ENCODE results near the gene NAGK. TPM values are rescaled to one million over a fixed set of nuclear protein-coding genes. Genes with fewer than 3 reads are reported as not detected.
A peak's percentile ranks its signal among the peaks of the same experiment; 100 is the strongest.

The NAGK gene
- total RNA-seq, 1 donor from 2014 or later: 97.4 TPM

DNA sequence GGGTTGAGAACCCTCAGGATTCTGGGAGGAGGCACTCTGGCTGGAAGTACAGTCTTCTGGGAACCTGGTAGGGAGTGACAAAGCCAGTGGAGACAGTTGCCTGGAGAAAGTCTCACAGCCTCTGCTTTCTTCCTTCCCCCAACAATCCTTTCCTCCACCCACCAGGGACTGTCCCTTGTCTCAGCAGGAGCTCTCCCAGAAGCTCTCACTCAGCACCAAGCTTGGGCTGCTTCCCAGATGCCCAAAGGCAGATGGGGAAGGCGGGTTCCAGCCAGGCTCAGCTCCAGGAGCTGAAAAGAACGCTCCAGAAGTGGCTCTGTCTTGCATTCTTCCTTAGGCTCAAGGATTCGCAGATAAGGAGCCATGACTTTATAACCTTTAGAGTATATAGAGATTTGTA, 7.6 kb upstream of the NAGK start:
- intact Hi-C loops (cut with DNase I): loop anchor here (10.0 kb wide), 1 partner anchor 766 kb away; the partner anchor contains the start of gene SNRPG
- Histone ChIP-seq H3K36me3 (no peaks in the 10 kb centered on the region), H3K9me3 (no peaks in the 10 kb centered on the region), H3K4me1 (no peaks in the 10 kb centered on the region), H3K27me3 (no peaks in the 10 kb centered on the region), H3K27ac (no peak overlapping the region), H3K4me3 (no peak overlapping the region)
- no peak for DNase-seq (ENCODE audit: low spot score in 2 of 2)
- TF ChIP-seq, protein P1, sequence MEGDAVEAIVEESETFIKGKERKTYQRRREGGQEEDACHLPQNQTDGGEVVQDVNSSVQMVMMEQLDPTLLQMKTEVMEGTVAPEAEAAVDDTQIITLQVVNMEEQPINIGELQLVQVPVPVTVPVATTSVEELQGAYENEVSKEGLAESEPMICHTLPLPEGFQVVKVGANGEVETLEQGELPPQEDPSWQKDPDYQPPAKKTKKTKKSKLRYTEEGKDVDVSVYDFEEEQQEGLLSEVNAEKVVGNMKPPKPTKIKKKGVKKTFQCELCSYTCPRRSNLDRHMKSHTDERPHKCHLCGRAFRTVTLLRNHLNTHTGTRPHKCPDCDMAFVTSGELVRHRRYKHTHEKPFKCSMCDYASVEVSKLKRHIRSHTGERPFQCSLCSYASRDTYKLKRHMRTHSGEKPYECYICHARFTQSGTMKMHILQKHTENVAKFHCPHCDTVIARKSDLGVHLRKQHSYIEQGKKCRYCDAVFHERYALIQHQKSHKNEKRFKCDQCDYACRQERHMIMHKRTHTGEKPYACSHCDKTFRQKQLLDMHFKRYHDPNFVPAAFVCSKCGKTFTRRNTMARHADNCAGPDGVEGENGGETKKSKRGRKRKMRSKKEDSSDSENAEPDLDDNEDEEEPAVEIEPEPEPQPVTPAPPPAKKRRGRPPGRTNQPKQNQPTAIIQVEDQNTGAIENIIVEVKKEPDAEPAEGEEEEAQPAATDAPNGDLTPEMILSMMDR (IDR thresholded peaks at IDR 0.05): no peak

DNA sequence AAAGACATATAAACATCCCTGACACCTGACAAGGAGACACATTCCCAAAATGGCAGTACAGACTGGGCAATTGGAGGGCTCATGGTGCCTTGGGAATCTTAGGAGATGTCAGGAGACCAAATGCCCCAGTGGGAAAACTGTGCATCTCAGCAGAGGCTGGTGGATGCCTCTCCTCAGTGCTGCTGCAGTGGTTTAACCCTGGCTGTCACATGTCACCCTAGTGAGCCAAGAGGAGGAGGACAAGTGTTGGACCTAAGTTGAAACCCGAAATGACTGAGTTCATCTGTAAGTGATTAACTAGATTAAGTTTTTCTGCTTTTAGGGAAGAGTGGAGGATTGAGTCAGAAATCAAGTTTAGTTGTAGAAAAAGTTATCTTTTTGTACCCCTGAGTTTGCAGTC, 5.2 kb upstream of the NAGK start:
- H3K27ac ChIP-seq: no peak overlapping the region
- DNase-seq (ENCODE audit: low spot score in 2 of 2): no peak
- intact Hi-C loops (cut with DNase I): loop anchor here (10.0 kb wide), 1 partner anchor 768 kb away; the partner anchor contains the start of gene SNRPG

DNA sequence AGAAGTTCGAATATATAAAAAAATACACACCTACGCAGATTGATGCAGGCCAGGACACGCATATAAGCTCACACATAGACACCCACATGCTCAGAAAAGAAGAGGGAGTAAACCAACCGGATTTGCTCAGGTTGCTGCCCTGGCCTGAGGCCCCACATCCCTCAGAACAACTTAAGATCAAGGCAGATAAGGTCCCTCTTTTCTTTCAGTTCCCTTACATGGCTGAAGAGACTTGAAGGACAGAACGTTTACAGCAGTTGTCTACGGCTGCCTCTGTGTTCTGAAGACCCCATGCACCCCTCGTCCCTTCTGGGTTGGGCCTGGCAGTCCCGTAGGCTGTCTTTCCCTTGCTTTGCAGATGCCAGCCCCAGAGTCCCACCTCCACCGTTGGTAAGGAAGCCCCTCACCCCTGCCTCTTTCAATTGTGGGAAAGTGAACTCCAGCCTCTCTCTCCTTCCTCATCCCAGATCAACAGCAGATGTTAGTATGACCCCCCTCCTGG, 4.3 kb upstream of the NAGK start:
- H3K27me3 ChIP-seq: no peaks in the 10 kb centered on the region
- no peak overlapping the region for H3K27ac ChIP-seq
- DNase-seq (ENCODE audit: low spot score in 2 of 2): no peak
- no peaks in the 10 kb centered on the region for H3K9me3 ChIP-seq
- no peaks in the 10 kb centered on the region for H3K36me3 ChIP-seq
- intact Hi-C loops (cut with DNase I): loop anchor here (10.0 kb wide), 1 partner anchor 769 kb away; the partner anchor contains the start of gene SNRPG
- peaks cover 0 to 8% of the 10 kb centered on the region in 2 donors for H3K4me1 ChIP-seq
- TF ChIP-seq, protein P1 (IDR thresholded peaks at IDR 0.05): no peak
- peak overlapping the region in 1 of 2 donors; percentile 13 for H3K4me3 ChIP-seq

More for the DNA sequence above, 5.2 kb upstream of the NAGK start:
- Histone ChIP-seq H3K27me3 (no peaks in the 10 kb centered on the region), H3K36me3 (no peaks in the 10 kb centered on the region), H3K9me3 (no peaks in the 10 kb centered on the region), H3K4me1 (peaks cover 0 to 5% of the 10 kb centered on the region in 2 donors), H3K4me3 (no peak overlapping the region)
- TF ChIP-seq, protein P1 (IDR thresholded peaks at IDR 0.05): no peak

DNA sequence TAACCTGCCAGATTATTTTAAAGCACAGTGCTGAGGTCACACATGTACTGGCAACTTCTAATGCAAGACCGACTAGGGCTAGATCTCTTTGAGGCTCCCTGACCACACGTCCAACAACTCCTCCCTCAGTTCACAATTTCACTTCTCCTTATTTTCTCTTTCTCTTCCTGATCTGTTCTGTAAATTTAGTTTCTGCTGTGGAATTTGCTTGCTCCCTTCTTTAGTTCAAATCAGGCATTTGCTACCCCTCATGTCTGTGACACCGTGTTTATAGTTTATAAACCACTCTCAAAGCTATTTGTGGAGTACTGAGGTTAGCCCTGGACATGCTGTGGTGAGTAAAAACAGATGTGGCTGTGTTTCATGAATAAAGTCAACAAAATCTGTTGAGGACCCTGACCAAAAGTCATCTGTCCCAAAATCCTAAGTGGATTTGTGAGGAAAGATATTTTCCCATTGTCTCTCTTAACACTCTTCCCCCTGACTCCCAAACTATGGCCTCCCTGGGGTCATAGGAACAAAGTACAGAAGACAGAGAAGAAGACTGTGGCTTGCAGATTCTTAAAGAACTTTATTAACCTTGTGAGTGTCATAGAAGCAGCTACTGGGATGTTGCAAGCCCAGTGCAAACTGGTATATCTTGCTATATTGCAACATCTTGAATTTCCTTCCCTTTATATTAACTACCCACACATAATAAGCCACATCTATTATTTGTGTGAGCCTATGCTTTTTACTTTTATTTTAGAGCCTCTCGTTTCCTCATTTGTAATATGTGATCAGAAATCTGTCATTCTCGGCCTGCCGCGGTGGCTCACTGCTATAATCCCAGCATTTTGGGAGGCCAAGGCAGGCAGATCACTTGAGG, 3.5 kb upstream of the NAGK start:
- H3K4me3 ChIP-seq: no peak overlapping the region
- H3K27ac ChIP-seq: peak overlapping the region in 1 of 2 donors; percentile 26
- H3K4me1 ChIP-seq: peaks cover 6 to 13% of the 10 kb centered on the region in 2 donors
- intact Hi-C loops (cut with DNase I): loop anchor here (5.0 to 10.0 kb wide), 2 partner anchors 267 to 770 kb away; partner anchors contain the start of genes SNRPG and ZNF638
- TF ChIP-seq, protein P1 (IDR thresholded peaks at IDR 0.05): no peak
- no peaks in the 10 kb centered on the region for H3K27me3 ChIP-seq
- DNase-seq (ENCODE audit: low spot score in 2 of 2): no peak
- H3K9me3 ChIP-seq: no peaks in the 10 kb centered on the region
- no peaks in the 10 kb centered on the region for H3K36me3 ChIP-seq

DNA sequence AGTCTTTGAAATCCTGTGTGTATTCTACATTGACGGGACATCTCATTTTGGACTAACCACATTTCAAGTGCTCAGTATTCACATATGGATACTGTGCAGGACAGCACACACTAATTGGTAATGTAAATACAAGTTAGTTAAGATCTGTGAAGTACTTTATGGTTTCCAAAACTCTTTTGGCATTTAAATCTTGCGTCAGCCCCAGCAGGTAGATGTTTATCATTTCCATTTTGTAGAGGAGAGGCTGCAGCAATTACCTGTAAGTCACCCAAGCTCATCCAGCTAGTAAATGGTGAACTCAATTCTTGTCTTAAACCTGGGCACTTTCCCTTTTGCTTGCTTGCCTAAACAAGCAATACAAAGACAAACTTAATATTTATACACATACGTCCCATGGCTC, 1.6 kb upstream of the NAGK start:
- DNase-seq (ENCODE audit: low spot score in 2 of 2): no peak
- intact Hi-C loops (cut with DNase I): loop anchor here (5.0 to 10.0 kb wide), 2 partner anchors 265 to 772 kb away; partner anchors contain the start of genes SNRPG and ZNF638

More for the DNA sequence above, 1.6 kb upstream of the NAGK start:
- TF ChIP-seq, protein P1 (IDR thresholded peaks at IDR 0.05): no peak
- no peak overlapping the region for H3K4me3 ChIP-seq
- no peak overlapping the region for H3K27ac ChIP-seq
- peaks cover 0 to 2% of the 10 kb centered on the region in 2 donors for H3K36me3 ChIP-seq
- no peaks in the 10 kb centered on the region for H3K9me3 ChIP-seq
- H3K27me3 ChIP-seq: no peaks in the 10 kb centered on the region
- H3K4me1 ChIP-seq: peaks cover 6 to 22% of the 10 kb centered on the region in 2 donors

Measured in ascending aorta (tissue), 2 donors.